Endodermal cell (in vitro differentiated cells): Measurements from ENCODE around the gene IQGAP2. TPM values are rescaled to one million over a fixed set of nuclear protein-coding genes. Genes with fewer than 3 reads are reported as not detected.
"Not testable (repeated sequence)": the region's sequence is repeated elsewhere in the genome, so short reads cannot be mapped to it uniquely, and the experiment has no call there.

Experiments
- DNase-seq: peaks from one replicate; pipeline ENCODE4 v3.0.0-alpha.2; 2017
- H3K27ac ChIP-seq: 2 replicates; pipeline ENCODE4 v1.5.1; 2013; ENCODE audit warnings: mild to moderate bottlenecking, low read depth, low read length, moderate library complexity
- H3K27me3 ChIP-seq: 2 replicates; pipeline ENCODE4 v1.6.1; 2013; ENCODE audit warnings: mild to moderate bottlenecking, low read length, moderate library complexity; ENCODE audit not compliant: insufficient read depth, control insufficient read depth, poor library complexity, severe bottlenecking
- H3K36me3 ChIP-seq: 2 replicates; pipeline ENCODE4 v1.7.0; 2013; ENCODE audit warnings: mild to moderate bottlenecking, low read length, moderate library complexity; ENCODE audit not compliant: control insufficient read depth, insufficient read depth
- H3K4me1 ChIP-seq: one replicate; pipeline ENCODE4 v1.7.0; 2013; ENCODE audit warnings: low read length; ENCODE audit not compliant: control insufficient read depth, insufficient read depth
- H3K4me3 ChIP-seq: 2 replicates; pipeline ENCODE4 v1.5.1; 2013; ENCODE audit warnings: mild to moderate bottlenecking, low read length, moderate library complexity
- H3K9ac ChIP-seq: 2 replicates; pipeline ENCODE4 v1.6.1; 2013; ENCODE audit warnings: mild to moderate bottlenecking, low read length, moderate library complexity; ENCODE audit not compliant: poor library complexity, severe bottlenecking; ENCODE audit errors: extremely low read depth
- H3K9me3 ChIP-seq: 2 replicates; pipeline ENCODE4 v1.6.1; 2013; ENCODE audit warnings: mild to moderate bottlenecking, low read length, moderate library complexity; ENCODE audit not compliant: control insufficient read depth
- H3K27ac Mint-ChIP-seq: 2 replicates; pipeline ENCODE4 v1.8.0; 2020; ENCODE audit warnings: mixed read lengths
- H3K27me3 Mint-ChIP-seq: 2 replicates; pipeline ENCODE4 v1.8.0; 2021; ENCODE audit warnings: mild to moderate bottlenecking, mixed read lengths; ENCODE audit not compliant: insufficient read depth
- H3K36me3 Mint-ChIP-seq: 2 replicates; pipeline ENCODE4 v1.8.0; 2020; ENCODE audit warnings: low read depth, mixed read lengths
- H3K4me1 Mint-ChIP-seq: 2 replicates; pipeline ENCODE4 v1.8.0; 2020; ENCODE audit warnings: mixed read lengths
- H3K4me3 Mint-ChIP-seq: 2 replicates; pipeline ENCODE4 v1.8.0; 2020; ENCODE audit warnings: mild to moderate bottlenecking, moderate library complexity, mixed read lengths
- H3K9me3 Mint-ChIP-seq: 2 replicates; pipeline ENCODE4 v1.8.0; 2020; ENCODE audit warnings: mild to moderate bottlenecking, mixed read lengths
- CTCF ChIP-seq: fragments of 200-600 bp; sonication (generic); conservative IDR thresholded peaks from 2 replicates; pipeline ENCODE4 v1.5.0; 2021; ENCODE audit warnings: antibody characterized with exemption, mild to moderate bottlenecking
- WGBS, 2 experiments: methylation state at CpG; one replicate each; pipeline versions ENCODE4 v1.1.5 to v1.1.7; 2013; ENCODE audit warnings: missing lambda C conversion rate in 2 of 2, mixed read lengths in 1 of 2; ENCODE audit not compliant: insufficient coverage in 1 of 2, insufficient read length in 1 of 2; 5-methylcytosine and 5-hydroxymethylcytosine counted together
- total RNA-seq, 2 donors: library from RNA; stranded (reverse); fragmentation: NEBNext Ultra II Directional in 1 of 2; extraction: Animal tissue kit (Norgen Biotek cat#: 25700) in 1 of 2; gene quantifications; 2 replicates in 1 of 2; 3 replicates in 1 of 2; pipeline ENCODE4 v1.2.1, GENCODE V29; 2021

IQGAP2 gene
- total RNA-seq, 2 donors from 2014 or later, result 8.3 to 19.4 TPM

- Histone ChIP-seq H3K9ac (no peak overlapping the region), H3K27ac (no peak overlapping the region), H3K4me1 (no peaks in the 10 kb centered on the region), H3K27me3 (no peaks in the 10 kb centered on the region), H3K36me3 (no peaks in the 10 kb centered on the region), H3K4me3 (no peak overlapping the region), H3K9me3 (no peaks in the 10 kb centered on the region)
- Mint-ChIP-seq H3K9me3 (no peaks in the 10 kb centered on the region), H3K4me3 (no peak overlapping the region), H3K27ac (no peak overlapping the region), H3K27me3 (no peaks in the 10 kb centered on the region), H3K4me1 (no peaks in the 10 kb centered on the region), H3K36me3 (no peaks in the 10 kb centered on the region)
- WGBS, 2 experiments, result 98% methylated on average over 6 of the region's 8 CpGs; no CpG with 5 or more reads in 1 of the 2 experiments
- TF ChIP-seq CTCF, result no peak
- no peak for DNase-seq
Observed at GRCh38 chr5:76677849-76678472, 274.9 kb downstream of the IQGAP2 start.

- H3K27me3 Mint-ChIP-seq, result no peaks in the 10 kb centered on the region
- Histone ChIP-seq H3K36me3 (no peaks in the 10 kb centered on the region), H3K9me3 (no peaks in the 10 kb centered on the region), H3K4me3 (no peak overlapping the region), H3K27ac (no peak overlapping the region), H3K4me1 (no peaks in the 10 kb centered on the region), H3K9ac (no peak overlapping the region), H3K27me3 (no peaks in the 10 kb centered on the region)
- no peak for TF ChIP-seq CTCF
- H3K9me3 Mint-ChIP-seq, result no peaks in the 10 kb centered on the region
- H3K27ac Mint-ChIP-seq, result no peak overlapping the region
- peaks cover 2% of the 10 kb centered on the region for H3K4me1 Mint-ChIP-seq
- WGBS, 2 experiments, result 90 to 100% methylated on average over 3 of the region's 3 CpGs
- DNase-seq, result no peak
- no peaks in the 10 kb centered on the region for H3K36me3 Mint-ChIP-seq
- no peak overlapping the region for H3K4me3 Mint-ChIP-seq
Observed at GRCh38 chr5:76679231-76679630, 276.1 kb downstream of the IQGAP2 start.

- not testable (repeated sequence) for H3K36me3 Mint-ChIP-seq, H3K27me3 ChIP-seq, H3K4me1 Mint-ChIP-seq, H3K27ac Mint-ChIP-seq, H3K4me3 ChIP-seq, DNase-seq, H3K9ac ChIP-seq, H3K36me3 ChIP-seq, H3K9me3 ChIP-seq, H3K27ac ChIP-seq, H3K4me3 Mint-ChIP-seq, H3K27me3 Mint-ChIP-seq, H3K9me3 Mint-ChIP-seq, H3K4me1 ChIP-seq
- 82 to 92% methylated on average over 2 to 3 of the region's 4 CpGs for WGBS, 2 experiments
Observed at GRCh38 chr5:76680826-76681225, 277.7 kb downstream of the IQGAP2 start.

GRCh38 chr5:76681287-76681686 is 278.2 kb downstream of the IQGAP2 start:
- Mint-ChIP-seq H3K9me3 (no peaks in the 10 kb centered on the region), H3K4me1 (peaks cover 7% of the 10 kb centered on the region), H3K4me3 (no peak overlapping the region), H3K27ac (no peak overlapping the region), H3K27me3 (no peaks in the 10 kb centered on the region), H3K36me3 (no peaks in the 10 kb centered on the region)
- no peaks in the 10 kb centered on the region for H3K9me3 ChIP-seq
- WGBS, 2 experiments, result 87 to 98% methylated on average over 2 of the region's 4 CpGs
- no peaks in the 10 kb centered on the region for H3K27me3 ChIP-seq
- H3K4me3 ChIP-seq, result no peak overlapping the region
- DNase-seq, result no peak
- H3K9ac ChIP-seq, result no peak overlapping the region
- H3K4me1 ChIP-seq, result no peaks in the 10 kb centered on the region
- H3K36me3 ChIP-seq, result no peaks in the 10 kb centered on the region
- H3K27ac ChIP-seq, result no peak overlapping the region
- no peak for TF ChIP-seq CTCF
